Right renal pelvis (tissue), 4 donors: ENCODE data around the gene FAM120A. TPM values are rescaled to one million over a fixed set of nuclear protein-coding genes. Genes with fewer than 3 reads are reported as not detected.

ENCODE experiments used
- DNase-seq, 4 donors: peaks; one replicate each; pipeline ENCODE4 v3.0.0-alpha.2; 2013; ENCODE audit warnings: low read depth in 4 of 4, low spot score in 3 of 4, missing footprints in 1 of 4
- polyA plus RNA-seq, 4 donors: library from polyadenylated mRNA; unstranded; fragments of 120-200 nt; gene quantifications; one replicate each; pipeline ENCODE4 v1.2.1, GENCODE V29; 2013; ENCODE audit not compliant: insufficient read length in 4 of 4

Gene FAM120A
- polyA plus RNA-seq, 4 donors: 76.2 to 85.7 (median 79.5) TPM

DNA sequence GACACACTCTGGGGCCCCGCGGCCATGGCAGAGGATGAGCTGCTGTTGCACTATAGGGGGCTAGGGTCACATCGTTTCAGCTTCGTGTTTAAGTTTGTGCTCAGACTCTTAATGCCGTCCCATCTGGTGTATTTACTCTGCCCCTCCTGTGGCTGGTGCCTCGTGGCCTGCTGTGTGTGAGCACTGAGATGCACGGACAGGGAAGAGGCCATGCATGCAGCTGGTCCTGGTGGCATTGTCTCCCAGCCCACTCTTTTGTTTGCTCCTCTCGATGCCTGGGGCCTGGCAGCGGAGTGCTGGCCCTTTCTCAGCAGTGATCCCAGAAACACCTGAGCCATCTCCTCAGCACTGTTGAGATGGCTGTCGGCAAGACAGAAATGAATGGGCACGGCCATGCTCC lies 94.9 kb downstream of the FAM120A start:
- no peak for DNase-seq

DNA sequence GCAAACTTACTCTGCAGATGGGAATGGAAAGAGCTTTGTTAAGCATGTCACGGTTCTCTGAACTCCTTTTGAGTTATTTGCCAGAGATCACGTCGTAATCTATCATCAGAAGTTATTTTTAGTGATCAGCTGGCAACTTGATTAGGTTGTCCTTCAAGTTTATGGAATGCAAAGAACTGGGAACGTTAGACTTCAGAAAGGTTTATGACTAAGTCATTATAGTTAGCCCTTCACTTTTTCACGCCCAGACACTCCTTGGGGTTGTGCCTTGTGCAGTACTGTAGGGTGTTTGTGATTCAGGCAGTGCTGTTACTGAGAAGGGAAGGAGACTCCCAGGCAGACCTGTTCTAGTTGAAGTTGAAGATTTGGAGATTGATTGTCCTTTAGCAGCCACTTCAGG lies 98.1 kb downstream of the FAM120A start:
- peak in 1 of 4 donors; percentile 20 for DNase-seq

DNA sequence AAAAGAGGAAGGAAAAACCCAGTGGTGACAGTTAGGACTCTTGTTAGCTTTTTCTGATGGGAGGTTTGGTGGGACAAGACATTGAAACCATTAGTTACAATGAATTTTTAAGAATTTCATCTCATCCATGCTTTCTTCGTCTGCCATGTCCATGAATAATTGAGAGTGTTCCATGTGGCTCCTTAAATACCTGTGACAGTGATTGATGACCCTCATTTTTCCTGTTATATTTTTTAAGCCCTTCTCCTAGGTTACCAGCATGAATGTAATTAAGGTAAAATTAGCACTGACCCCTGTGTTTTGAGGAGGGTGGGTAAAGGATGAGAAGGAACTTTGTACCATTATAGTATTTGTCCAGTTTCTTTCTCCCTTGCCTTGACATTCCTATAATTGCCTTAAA lies 101.4 kb downstream of the FAM120A start:
- no peak for DNase-seq

DNA sequence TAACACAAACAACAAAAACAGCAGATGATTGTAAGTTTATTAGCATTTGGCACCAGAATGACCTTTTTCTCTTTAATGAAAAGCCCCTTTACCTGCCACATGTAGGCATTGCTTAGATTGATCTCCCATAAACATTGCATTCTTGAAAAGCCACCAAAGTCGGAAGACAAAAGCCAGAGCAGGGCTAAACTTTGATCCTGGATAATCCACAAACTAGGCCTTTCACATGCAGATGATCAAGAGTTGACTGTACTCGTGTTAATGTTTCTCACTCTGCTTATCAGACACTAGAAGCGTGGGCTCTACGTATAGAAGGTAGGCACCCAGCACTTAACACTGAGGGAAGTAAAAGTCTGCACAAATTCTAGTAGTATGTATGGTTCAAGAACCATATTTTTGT lies 103.9 kb downstream of the FAM120A start:
- no peak for DNase-seq

DNA sequence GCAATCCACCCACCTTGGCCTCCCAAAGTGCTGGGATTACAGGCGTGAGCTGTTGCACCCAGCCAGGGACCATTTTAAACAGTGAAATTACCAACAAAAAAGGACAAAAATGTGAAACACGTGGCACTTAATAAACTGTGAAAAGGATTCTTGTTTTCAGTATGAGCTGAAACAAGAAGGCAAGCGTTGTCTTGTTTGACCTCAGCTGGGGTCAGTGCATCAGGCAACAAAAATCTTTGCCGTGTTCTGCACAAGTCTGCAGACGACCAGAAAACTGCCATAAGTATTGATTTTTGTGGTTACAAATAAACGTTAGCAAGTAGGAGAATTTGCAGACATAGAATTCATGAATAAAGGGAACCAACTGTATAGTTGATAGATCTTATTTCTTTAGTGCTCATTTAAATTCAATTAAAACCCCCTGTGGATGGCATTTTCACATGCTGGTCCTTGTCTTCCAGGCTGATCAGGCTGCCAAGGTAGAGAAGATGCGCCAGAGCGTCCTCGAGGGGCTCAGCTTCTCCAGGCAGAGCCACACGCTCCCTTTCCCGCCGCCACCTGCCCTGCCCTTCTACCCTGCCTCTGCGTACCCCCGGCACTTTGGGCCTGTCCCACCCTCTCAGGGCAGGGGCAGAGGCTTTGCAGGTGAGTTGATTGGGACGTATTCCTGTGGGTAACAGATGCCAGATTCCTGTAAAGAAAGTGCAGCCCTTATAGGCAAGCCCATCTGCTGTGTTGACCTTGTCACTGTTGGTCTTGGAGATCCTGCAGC lies 106.1 kb downstream of the FAM120A start:
- no peak for DNase-seq

DNA sequence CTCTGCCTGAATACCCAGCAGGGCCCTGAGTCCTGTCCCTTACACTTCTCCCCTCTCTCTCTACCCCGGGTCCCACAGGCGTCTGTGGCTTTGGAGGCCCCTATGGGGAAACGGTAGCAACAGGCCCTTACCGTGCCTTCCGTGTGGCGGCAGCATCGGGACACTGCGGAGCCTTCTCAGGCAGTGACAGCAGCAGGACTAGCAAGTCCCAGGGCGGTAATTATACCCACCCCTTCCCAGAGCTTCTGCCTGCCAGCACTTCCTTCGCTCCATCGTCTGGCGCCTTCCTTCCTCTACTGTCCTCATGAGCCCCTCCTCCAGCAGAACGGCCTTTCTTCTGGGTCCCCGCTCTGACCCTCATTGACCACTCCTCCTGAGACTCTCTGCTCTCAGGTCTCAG lies 107.0 kb downstream of the FAM120A start:
- no peak for DNase-seq

GRCh38 chr9:93560991-93561390 lies 109.5 kb downstream of the FAM120A start:
- no peak for DNase-seq

DNA sequence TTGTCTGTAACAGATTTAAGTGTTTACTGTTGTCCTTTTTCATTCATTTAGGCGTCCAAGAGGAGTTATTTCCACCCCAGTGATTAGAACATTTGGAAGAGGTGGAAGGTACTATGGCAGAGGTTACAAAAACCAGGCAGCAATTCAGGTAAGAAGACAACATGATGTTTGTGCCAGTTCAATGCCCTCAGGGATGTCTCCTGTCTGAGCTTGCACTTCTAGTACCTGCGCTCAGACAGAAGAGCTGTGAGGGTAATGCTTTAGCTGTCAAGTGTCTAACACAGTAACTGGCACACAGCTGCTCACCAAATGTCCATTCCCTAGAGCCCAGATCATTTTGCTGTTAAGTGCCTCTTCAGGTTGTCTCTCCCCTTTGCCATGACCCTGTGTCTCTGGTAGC lies 110.7 kb downstream of the FAM120A start:
- no peak for DNase-seq

GRCh38 chr9:93565089-93565488 lies 113.6 kb downstream of the FAM120A start:
- DNase-seq: no peak

DNA sequence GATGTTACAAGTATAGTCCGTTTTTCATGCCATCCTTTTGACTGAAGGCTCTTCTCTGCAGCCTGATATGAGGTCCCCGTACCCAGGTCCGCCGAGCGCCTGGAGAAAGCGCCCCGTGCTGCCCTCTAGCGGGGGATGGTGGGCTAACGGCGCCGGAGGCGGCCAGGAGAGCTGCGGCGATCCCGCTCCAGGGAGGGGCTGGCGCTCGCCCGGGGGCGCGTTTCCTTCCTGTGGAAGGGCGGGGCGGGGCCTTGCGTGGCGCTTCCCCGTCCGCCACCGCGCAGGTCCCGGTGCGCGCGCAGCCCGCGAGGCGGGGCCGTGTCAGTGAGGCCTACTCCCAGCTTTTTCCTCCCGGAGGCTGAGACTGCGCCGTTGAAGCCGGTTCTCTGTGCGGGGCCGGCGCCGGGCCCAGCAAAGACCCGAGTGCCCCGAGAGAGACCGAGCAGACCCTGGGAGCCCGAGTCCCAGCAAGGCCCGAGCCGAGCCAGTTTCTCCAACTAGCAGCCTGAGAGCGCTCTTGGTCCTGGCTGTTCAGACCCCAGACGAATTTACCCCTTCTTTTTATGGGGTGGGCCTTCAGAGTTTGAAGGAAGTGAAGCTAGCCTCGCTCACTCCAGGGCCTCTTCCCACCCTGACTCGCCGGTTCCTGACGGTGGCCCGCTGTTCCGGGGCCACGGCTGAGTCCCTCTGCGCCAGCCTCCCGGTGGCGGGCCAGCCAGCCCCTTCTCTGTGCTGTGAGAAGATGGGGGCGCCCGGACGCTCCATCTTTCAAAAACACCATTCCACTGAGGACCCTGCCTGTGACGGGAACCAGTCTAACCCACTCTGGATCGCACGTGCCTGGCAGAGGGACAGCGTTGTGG lies 115.2 kb downstream of the FAM120A start:
- peak; percentile 88 to 92 (median 92) for DNase-seq

GRCh38 chr9:93567271-93567959 lies 115.9 kb downstream of the FAM120A start:
- no peak for DNase-seq

- no peak for DNase-seq
Observed at GRCh38 chr9:93568169-93568568, 116.7 kb downstream of the FAM120A start.

- DNase-seq: no peak
Observed at GRCh38 chr9:93569621-93570174, 118.2 kb downstream of the FAM120A start.

- DNase-seq: no peak
Observed at GRCh38 chr9:93572221-93572620, 120.7 kb downstream of the FAM120A start.

GRCh38 chr9:93572636-93573515 lies 121.4 kb downstream of the FAM120A start:
- no peak for DNase-seq

- no peak for DNase-seq
Observed at GRCh38 chr9:93573516-93573828, 122.0 kb downstream of the FAM120A start.

GRCh38 chr9:93574091-93574899 lies 122.8 kb downstream of the FAM120A start:
- no peak for DNase-seq

GRCh38 chr9:93574900-93575795 lies 123.7 kb downstream of the FAM120A start:
- no peak for DNase-seq
